Omental fat pad (tissue), 4 donors: Measurements from ENCODE around the gene FPR2. TPM values are rescaled to one million over a fixed set of nuclear protein-coding genes. Genes with fewer than 3 reads are reported as not detected.

Experiments
- ATAC-seq: fragments of 150-250 bp; one replicate; pipeline ENCODE4 v1.9.1; 2016; ENCODE audit warnings: mild to moderate bottlenecking, moderate library complexity; ENCODE audit not compliant: low FRiP score
- DNase-seq: peaks from one replicate; pipeline ENCODE4 v3.0.0-alpha.2; 2019; ENCODE audit warnings: low spot score
- CTCF ChIP-seq, 3 donors: fragments of 450-650 bp; IDR thresholded peaks; one replicate each; pipeline ENCODE4 v1.5.1; 2016 to 2017; ENCODE audit warnings: antibody characterized with exemption in 3 of 3, mild to moderate bottlenecking in 3 of 3, moderate library complexity in 2 of 3
- total RNA-seq, 4 donors: library from RNA; depleted of rRNA; stranded (reverse); fragments of >200 nt; gene quantifications; one replicate each; pipeline ENCODE4 v1.1.0, GENCODE V29; 2016

Gene FPR2
- total RNA-seq, 4 donors from 2014 or later = 3.1 to 16.2 (median 7.5) TPM

GRCh38 chr19:51789061-51789795 is 28.2 kb downstream of the FPR2 start:
- TF ChIP-seq CTCF (IDR thresholded peaks at IDR 0.05) = no peak
- ATAC-seq = no peak
- no peak for DNase-seq

GRCh38 chr19:51792932-51793331 is 32.0 kb downstream of the FPR2 start:
- ATAC-seq (no peak), DNase-seq (no peak)
- no peak for TF ChIP-seq CTCF (IDR thresholded peaks at IDR 0.05)

- no peak for ATAC-seq
- DNase-seq = no peak
- no peak for TF ChIP-seq CTCF (IDR thresholded peaks at IDR 0.05)
These were observed 33.0 kb downstream of the FPR2 start for GRCh38 chr19:51793994-51794393.

- no peak for DNase-seq
- no peak for TF ChIP-seq CTCF (IDR thresholded peaks at IDR 0.05)
- ATAC-seq = no peak
These were observed 34.0 kb downstream of the FPR2 start, which contains the start of gene FPR3 for GRCh38 chr19:51794885-51795490. FPR3 (plus strand) TSS chr19:51795157; CDS start chr19:51823749, 28,592 bp downstream.

- DNase-seq (no peak), ATAC-seq (no peak)
- no peak for TF ChIP-seq CTCF (IDR thresholded peaks at IDR 0.05)
These were observed 35.3 kb downstream of the FPR2 start for GRCh38 chr19:51796195-51796679.

- no peak for ATAC-seq
These were observed 36.5 kb downstream of the FPR2 start for GRCh38 chr19:51797480-51797879.

More at GRCh38 chr19:51797480-51797879, 36.5 kb downstream of the FPR2 start:
- no peak for TF ChIP-seq CTCF (IDR thresholded peaks at IDR 0.05)
- DNase-seq = no peak
